ENCODE data around the gene B4GALT1.

The B4GALT1 gene

DNA sequence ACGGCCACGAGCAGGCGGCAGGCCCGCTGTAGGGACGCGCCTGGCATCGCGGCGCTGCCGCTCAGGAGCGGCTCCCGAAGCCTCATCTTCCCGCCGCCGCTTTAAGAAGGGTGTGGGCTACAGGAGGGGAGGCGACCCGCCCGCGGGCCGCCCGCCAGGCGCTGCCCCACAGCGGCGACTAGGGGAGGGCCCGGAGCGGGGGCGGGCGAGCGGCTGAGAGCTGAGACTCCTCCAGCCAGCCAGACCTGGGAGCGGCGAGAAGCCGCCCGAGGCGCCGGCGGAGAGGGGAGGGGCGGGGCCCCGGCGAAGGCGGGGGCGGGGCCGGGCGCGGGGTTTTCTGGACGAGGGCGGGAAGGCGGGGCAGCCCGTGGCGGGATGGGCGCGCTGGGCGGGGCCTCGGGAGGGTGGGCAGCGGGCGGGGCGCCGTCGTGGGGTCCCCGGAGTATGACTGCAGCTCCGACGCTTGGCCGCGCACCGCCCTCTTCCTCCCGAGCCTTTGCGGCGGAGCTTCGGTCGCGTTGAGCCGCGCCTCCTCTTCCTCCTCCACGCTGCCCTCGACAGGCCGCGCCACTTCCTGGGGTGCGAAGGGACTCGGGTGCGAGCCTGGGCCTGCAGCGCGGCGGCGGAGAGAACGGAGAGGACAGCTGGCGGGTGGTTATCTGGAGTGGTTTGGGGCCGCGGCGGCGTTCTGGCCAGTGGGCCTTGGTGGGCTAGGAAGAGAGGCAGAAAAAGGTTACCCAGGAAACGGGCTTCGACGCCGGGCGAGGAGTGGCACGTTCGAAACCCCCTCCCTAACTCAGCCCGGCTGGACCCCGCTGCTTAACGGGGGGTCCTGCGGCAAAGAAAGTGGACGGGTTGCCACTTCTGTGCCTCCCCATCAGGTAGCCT lies at the start of gene B4GALT1:
TSS of gene B4GALT1 (minus strand) at position 253 of the 888 bp plus-strand sequence. CDS start at position 86, 167 bp downstream.
- H3K27me3 ChIP-seq (ENCODE audit: control insufficient read depth, insufficient read depth, low read length), result no peaks in the 10 kb centered on the region
- H3K36me3 ChIP-seq (ENCODE audit: control insufficient read depth, insufficient read depth, low read length), result no peaks in the 10 kb centered on the region
- H3K4me3 ChIP-seq (ENCODE audit: low read length), result peak within 1 kb of the TSS; percentile 64
- H3K4me1 ChIP-seq (ENCODE audit: control insufficient read depth, insufficient read depth, low read length), result peaks cover 48% of the 10 kb centered on the region
- no peaks in the 10 kb centered on the region for H3K9me3 ChIP-seq (ENCODE audit: control insufficient read depth, low read length)
- peak within 1 kb of the TSS; percentile 98 for H3K9ac ChIP-seq (ENCODE audit: low read length)

GRCh38 chr9:33211695-33212393 lies 44.7 kb upstream of the B4GALT1 start:
- no peak overlapping the region for H3K9ac ChIP-seq (ENCODE audit: low read length)
- no peaks in the 10 kb centered on the region for H3K9me3 ChIP-seq (ENCODE audit: control insufficient read depth, low read length)
- peaks cover 34% of the 10 kb centered on the region for H3K4me1 ChIP-seq (ENCODE audit: control insufficient read depth, insufficient read depth, low read length)
- H3K4me3 ChIP-seq (ENCODE audit: low read length), result no peak overlapping the region
- no peaks in the 10 kb centered on the region for H3K27me3 ChIP-seq (ENCODE audit: control insufficient read depth, insufficient read depth, low read length)
- no peaks in the 10 kb centered on the region for H3K36me3 ChIP-seq (ENCODE audit: control insufficient read depth, insufficient read depth, low read length)

- H3K36me3 ChIP-seq (ENCODE audit: control insufficient read depth, insufficient read depth, low read length), result no peaks in the 10 kb centered on the region
- no peaks in the 10 kb centered on the region for H3K9me3 ChIP-seq (ENCODE audit: control insufficient read depth, low read length)
- H3K4me3 ChIP-seq (ENCODE audit: low read length), result no peak overlapping the region
- H3K4me1 ChIP-seq (ENCODE audit: control insufficient read depth, insufficient read depth, low read length), result peaks cover 34% of the 10 kb centered on the region
- no peak overlapping the region for H3K9ac ChIP-seq (ENCODE audit: low read length)
- H3K27me3 ChIP-seq (ENCODE audit: control insufficient read depth, insufficient read depth, low read length), result no peaks in the 10 kb centered on the region
Measured at GRCh38 chr9:33210006-33210715, 43.0 kb upstream of the B4GALT1 start.

GRCh38 chr9:33209394-33209793 lies 42.3 kb upstream of the B4GALT1 start:
- Histone ChIP-seq H3K4me3 (ENCODE audit: low read length) (no peak overlapping the region), H3K9ac (ENCODE audit: low read length) (no peak overlapping the region), H3K9me3 (ENCODE audit: control insufficient read depth, low read length) (no peaks in the 10 kb centered on the region), H3K4me1 (ENCODE audit: control insufficient read depth, insufficient read depth, low read length) (peaks cover 34% of the 10 kb centered on the region), H3K36me3 (ENCODE audit: control insufficient read depth, insufficient read depth, low read length) (no peaks in the 10 kb centered on the region), H3K27me3 (ENCODE audit: control insufficient read depth, insufficient read depth, low read length) (no peaks in the 10 kb centered on the region)

DNA sequence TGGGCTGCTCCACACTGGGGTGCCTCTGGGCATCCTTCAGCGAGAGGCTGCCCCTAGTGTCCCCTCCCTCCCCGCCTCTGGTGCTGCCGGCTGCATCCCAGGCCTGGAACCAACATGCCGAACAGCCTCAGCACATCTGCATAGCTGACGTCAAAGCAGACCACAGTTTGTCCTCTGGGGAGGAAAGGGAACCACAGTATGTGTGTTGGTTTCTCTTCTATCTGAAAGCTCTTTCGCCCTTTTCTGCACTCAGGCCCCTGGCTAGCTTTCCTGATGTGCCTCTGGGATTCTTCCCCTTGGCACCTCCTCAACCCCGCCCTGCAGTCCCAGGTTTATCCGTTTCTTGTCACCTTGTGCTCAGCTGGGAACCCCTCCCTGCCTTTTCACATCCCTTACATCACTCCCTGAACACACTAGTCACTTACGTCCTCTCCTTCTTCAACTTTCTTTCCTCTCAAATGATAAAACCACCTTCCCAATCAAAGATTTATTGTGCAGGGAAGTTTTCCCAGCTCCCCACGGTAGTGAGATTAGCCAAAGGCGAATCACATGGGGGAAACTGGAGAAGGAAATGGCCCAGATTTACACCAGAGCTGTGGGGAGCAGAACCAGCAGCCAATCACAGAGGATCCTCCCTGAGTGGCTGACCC lies 35.5 kb upstream of the B4GALT1 start:
- H3K36me3 ChIP-seq (ENCODE audit: control insufficient read depth, insufficient read depth, low read length), result no peaks in the 10 kb centered on the region
- no peaks in the 10 kb centered on the region for H3K27me3 ChIP-seq (ENCODE audit: control insufficient read depth, insufficient read depth, low read length)
- no peaks in the 10 kb centered on the region for H3K4me1 ChIP-seq (ENCODE audit: control insufficient read depth, insufficient read depth, low read length)
- H3K4me3 ChIP-seq (ENCODE audit: low read length), result no peak overlapping the region
- H3K9ac ChIP-seq (ENCODE audit: low read length), result no peak overlapping the region
- no peaks in the 10 kb centered on the region for H3K9me3 ChIP-seq (ENCODE audit: control insufficient read depth, low read length)

GRCh38 chr9:33202018-33202417 lies 34.9 kb upstream of the B4GALT1 start:
- H3K9ac ChIP-seq (ENCODE audit: low read length), result no peak overlapping the region
- no peak overlapping the region for H3K4me3 ChIP-seq (ENCODE audit: low read length)
- no peaks in the 10 kb centered on the region for H3K4me1 ChIP-seq (ENCODE audit: control insufficient read depth, insufficient read depth, low read length)
- H3K36me3 ChIP-seq (ENCODE audit: control insufficient read depth, insufficient read depth, low read length), result no peaks in the 10 kb centered on the region
- no peaks in the 10 kb centered on the region for H3K27me3 ChIP-seq (ENCODE audit: control insufficient read depth, insufficient read depth, low read length)
- no peaks in the 10 kb centered on the region for H3K9me3 ChIP-seq (ENCODE audit: control insufficient read depth, low read length)

DNA sequence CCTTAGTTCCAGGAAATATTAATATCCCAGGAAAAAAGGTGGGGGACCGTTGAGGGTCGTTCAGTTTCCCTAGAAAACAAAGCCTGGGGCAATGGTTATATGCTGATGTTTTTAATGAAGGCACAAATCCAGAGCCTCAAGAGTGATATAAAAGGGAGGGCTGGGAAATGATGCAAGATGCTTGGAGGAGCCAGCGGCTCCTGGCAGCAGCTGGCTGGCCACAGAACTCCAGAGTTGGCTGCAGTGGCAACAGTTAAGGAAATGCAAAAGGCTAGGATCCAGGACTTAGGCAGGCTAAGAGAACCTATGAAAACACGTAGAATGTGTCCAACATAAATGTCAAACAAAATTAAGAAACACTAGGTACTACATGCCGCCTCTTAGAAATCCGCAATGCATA lies 31.0 kb upstream of the B4GALT1 start:
- H3K36me3 ChIP-seq (ENCODE audit: control insufficient read depth, insufficient read depth, low read length), result no peaks in the 10 kb centered on the region
- H3K4me1 ChIP-seq (ENCODE audit: control insufficient read depth, insufficient read depth, low read length), result no peaks in the 10 kb centered on the region
- H3K4me3 ChIP-seq (ENCODE audit: low read length), result no peak overlapping the region

DNA sequence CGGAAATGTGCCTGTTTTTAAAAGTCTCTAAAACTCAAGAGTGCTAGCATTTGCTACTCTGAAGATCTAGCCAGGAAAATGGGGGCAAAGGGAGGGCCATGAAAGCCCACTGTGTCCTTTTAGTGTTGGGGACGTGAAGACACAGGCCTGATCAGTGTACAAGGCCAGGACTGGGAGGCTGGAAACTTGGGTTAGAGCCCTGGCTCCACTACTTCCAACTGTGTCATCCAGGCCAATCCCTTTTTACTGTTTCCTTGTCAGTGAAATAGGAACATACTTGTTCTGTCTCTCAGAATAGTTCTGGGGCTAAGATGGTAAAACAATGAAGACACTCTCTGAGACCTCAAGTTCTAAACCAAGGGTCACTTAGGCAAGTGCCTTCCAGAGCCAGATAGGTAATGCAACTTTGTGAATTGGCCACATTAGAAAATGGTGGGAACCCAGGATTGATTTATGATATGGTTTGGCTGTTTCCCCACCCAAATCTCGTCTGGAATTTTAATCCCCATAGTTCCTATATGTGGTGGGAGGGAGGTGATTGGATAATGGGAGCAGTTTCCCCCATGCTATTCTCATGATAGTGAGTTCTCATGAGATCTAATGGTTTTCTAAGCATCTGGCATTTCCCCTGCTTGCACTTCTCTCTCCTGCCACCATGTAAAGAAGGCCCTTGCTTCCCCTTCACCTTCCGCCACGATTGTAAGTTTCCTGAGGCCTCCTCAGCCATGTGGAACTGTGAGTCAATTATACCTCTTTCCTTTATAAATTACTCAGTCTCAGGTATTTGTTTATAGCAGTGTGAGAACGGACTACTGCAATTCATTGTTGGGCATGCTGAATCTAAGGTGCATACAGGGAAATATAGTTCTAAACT lies 30.4 kb upstream of the B4GALT1 start:
- Histone ChIP-seq H3K4me1 (ENCODE audit: control insufficient read depth, insufficient read depth, low read length) (no peaks in the 10 kb centered on the region), H3K9ac (ENCODE audit: low read length) (no peak overlapping the region), H3K9me3 (ENCODE audit: control insufficient read depth, low read length) (no peaks in the 10 kb centered on the region), H3K27me3 (ENCODE audit: control insufficient read depth, insufficient read depth, low read length) (no peaks in the 10 kb centered on the region), H3K36me3 (ENCODE audit: control insufficient read depth, insufficient read depth, low read length) (no peaks in the 10 kb centered on the region), H3K4me3 (ENCODE audit: low read length) (no peak overlapping the region)

More for the DNA sequence above, 31.0 kb upstream of the B4GALT1 start:
- H3K9ac ChIP-seq (ENCODE audit: low read length), result no peak overlapping the region
- H3K27me3 ChIP-seq (ENCODE audit: control insufficient read depth, insufficient read depth, low read length), result no peaks in the 10 kb centered on the region
- no peaks in the 10 kb centered on the region for H3K9me3 ChIP-seq (ENCODE audit: control insufficient read depth, low read length)

- H3K9ac ChIP-seq (ENCODE audit: low read length), result no peak overlapping the region
- no peak overlapping the region for H3K4me3 ChIP-seq (ENCODE audit: low read length)
- H3K9me3 ChIP-seq (ENCODE audit: control insufficient read depth, low read length), result no peaks in the 10 kb centered on the region
- no peaks in the 10 kb centered on the region for H3K4me1 ChIP-seq (ENCODE audit: control insufficient read depth, insufficient read depth, low read length)
- H3K27me3 ChIP-seq (ENCODE audit: control insufficient read depth, insufficient read depth, low read length), result no peaks in the 10 kb centered on the region
- no peaks in the 10 kb centered on the region for H3K36me3 ChIP-seq (ENCODE audit: control insufficient read depth, insufficient read depth, low read length)
Measured at GRCh38 chr9:33196736-33197135, 29.6 kb upstream of the B4GALT1 start.

DNA sequence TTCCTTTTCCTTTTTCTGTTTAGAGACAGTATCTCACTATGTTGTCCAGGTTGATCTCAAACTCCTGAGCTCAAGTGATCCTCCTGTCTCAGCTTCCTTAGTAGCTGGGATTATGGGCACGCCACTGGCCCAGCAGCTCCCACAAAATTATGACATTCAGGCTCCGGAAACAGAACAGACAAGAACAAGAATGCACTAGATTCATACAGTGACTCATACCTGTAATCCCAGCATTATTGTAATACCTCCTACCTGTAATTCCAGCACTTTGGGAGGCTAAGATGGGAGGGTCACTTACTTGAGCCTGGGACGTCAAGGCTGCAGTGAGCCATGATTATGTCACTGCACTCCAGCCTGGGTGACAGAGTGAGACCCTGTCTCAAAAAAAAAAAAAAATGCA lies 26.7 kb upstream of the B4GALT1 start:
- no peaks in the 10 kb centered on the region for H3K4me1 ChIP-seq (ENCODE audit: control insufficient read depth, insufficient read depth, low read length)
- no peaks in the 10 kb centered on the region for H3K9me3 ChIP-seq (ENCODE audit: control insufficient read depth, low read length)

More for the DNA sequence above, 26.7 kb upstream of the B4GALT1 start:
- H3K4me3 ChIP-seq (ENCODE audit: low read length), result no peak overlapping the region
- H3K36me3 ChIP-seq (ENCODE audit: control insufficient read depth, insufficient read depth, low read length), result no peaks in the 10 kb centered on the region
- H3K27me3 ChIP-seq (ENCODE audit: control insufficient read depth, insufficient read depth, low read length), result no peaks in the 10 kb centered on the region
- H3K9ac ChIP-seq (ENCODE audit: low read length), result no peak overlapping the region
